HCT116 (cell line): ENCODE results near the gene ARHGAP29.

Source experiments
- CBX3 ChIP-seq: IDR thresholded peaks from 2 replicates; pipeline ENCODE4 v1.6.1; 2012; ENCODE audit warnings: low read depth
- CTCF ChIP-seq, 3 experiments: fragments of 200-600 bp in 1 of 3; sonication (generic) in 1 of 3; IDR thresholded peaks in 2 of 3; conservative IDR thresholded peaks in 1 of 3; 2 replicates each; pipeline ENCODE4 v1.5.1; 2012 to 2017; ENCODE audit warnings: low read depth in 2 of 3, low read length in 2 of 3, antibody characterized with exemption in 1 of 3, borderline replicate concordance in 1 of 3, control low read depth in 1 of 3, mild to moderate bottlenecking in 1 of 3, mixed read lengths in 1 of 3, mixed run types in 1 of 3, moderate library complexity in 1 of 3; ENCODE audit not compliant: insufficient read depth in 1 of 3
- EZH2 ChIP-seq: fragments of 200-600 bp; sonication (generic); IDR thresholded peaks from 2 replicates; pipeline ENCODE4 v1.6.1; 2017; ENCODE audit warnings: antibody characterized with exemption, mixed run types
- FOSL1 ChIP-seq: IDR thresholded peaks from 2 replicates; pipeline ENCODE4 v1.6.1; 2012; ENCODE audit warnings: low read depth
- JUND ChIP-seq: IDR thresholded peaks from 2 replicates; pipeline ENCODE4 v1.6.1; 2012
- POLR2A ChIP-seq: IDR thresholded peaks from 2 replicates; pipeline ENCODE4 v1.7.0; 2011; ENCODE audit warnings: borderline replicate concordance; ENCODE audit not compliant: insufficient read depth, insufficient read length; ENCODE audit errors: extremely low read depth
- POLR2AphosphoS5 ChIP-seq: IDR thresholded peaks from 2 replicates; pipeline ENCODE4 v1.6.1; 2011; ENCODE audit warnings: mild to moderate bottlenecking, low read depth, low read length, moderate library complexity
- RAD21 ChIP-seq: IDR thresholded peaks from 2 replicates; pipeline ENCODE4 v1.6.1; 2012; ENCODE audit warnings: low read depth, mild to moderate bottlenecking
- REST ChIP-seq: IDR thresholded peaks from 2 replicates; pipeline ENCODE4 v1.6.1; 2012; ENCODE audit warnings: low read depth
- SRF ChIP-seq: IDR thresholded peaks from 2 replicates; pipeline ENCODE4 v1.6.1; 2012; ENCODE audit warnings: low read depth
- TCF7L2 ChIP-seq: IDR thresholded peaks from 2 replicates; pipeline ENCODE4 v1.7.0; 2011; ENCODE audit warnings: borderline replicate concordance, inconsistent platforms; ENCODE audit not compliant: insufficient read depth, insufficient read length; ENCODE audit errors: extremely low read depth
- YY1 ChIP-seq: IDR thresholded peaks from 2 replicates; pipeline ENCODE4 v1.6.1; 2011; ENCODE audit warnings: low read length, low read depth, moderate library complexity, mild to moderate bottlenecking; ENCODE audit not compliant: insufficient replicate concordance; ENCODE audit errors: extremely low read depth
- TF ChIP-seq, protein P1 (sequence below): IDR thresholded peaks from 2 replicates; pipeline ENCODE4 v1.6.1; 2011; ENCODE audit warnings: mild to moderate bottlenecking, low read length, moderate library complexity; ENCODE audit not compliant: insufficient replicate concordance; ENCODE audit errors: extremely low read depth

DNA sequence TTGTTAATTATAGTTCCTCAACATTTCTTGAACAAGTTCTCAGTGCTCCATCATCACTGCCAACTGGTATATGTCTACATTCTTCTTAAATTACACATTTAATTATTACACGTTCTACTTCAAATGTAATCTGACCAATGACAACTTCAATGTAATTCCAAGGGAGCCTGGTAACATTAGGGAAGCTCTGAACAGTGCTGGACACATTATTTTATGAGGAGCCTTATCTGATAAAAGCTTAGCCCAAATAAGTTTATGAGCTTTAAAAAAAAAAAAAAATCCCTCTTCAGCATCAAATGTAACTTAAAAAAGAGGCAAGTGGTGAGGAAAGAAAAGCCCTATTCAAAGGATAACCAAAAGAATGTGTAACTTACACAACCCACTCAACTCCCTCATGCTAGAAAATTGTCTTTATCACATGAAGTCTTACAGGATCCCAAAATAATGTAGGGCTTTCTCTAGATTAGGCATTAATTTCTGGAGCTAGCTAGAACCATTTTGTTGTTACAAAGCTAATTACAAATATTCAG is 81.2 kb downstream of the ARHGAP29 start:
- TF ChIP-seq EZH2 (no peak), TCF7L2 (no peak), CTCF (IDR thresholded peaks at IDR 0.05 in 2 of 3, conservative IDR thresholded peaks at IDR 0.05 in 1 of 3; ENCODE audit: borderline replicate concordance in 1 of 3, insufficient read depth in 1 of 3, low read depth in 2 of 3, low read length in 2 of 3) (no peak), POLR2A (no peak), JUND (no peak), RAD21 (no peak), REST (no peak), SRF (no peak), POLR2AphosphoS5 (no peak), CBX3 (no peak), FOSL1 (no peak), YY1 (no peak)
- TF ChIP-seq, protein P1, sequence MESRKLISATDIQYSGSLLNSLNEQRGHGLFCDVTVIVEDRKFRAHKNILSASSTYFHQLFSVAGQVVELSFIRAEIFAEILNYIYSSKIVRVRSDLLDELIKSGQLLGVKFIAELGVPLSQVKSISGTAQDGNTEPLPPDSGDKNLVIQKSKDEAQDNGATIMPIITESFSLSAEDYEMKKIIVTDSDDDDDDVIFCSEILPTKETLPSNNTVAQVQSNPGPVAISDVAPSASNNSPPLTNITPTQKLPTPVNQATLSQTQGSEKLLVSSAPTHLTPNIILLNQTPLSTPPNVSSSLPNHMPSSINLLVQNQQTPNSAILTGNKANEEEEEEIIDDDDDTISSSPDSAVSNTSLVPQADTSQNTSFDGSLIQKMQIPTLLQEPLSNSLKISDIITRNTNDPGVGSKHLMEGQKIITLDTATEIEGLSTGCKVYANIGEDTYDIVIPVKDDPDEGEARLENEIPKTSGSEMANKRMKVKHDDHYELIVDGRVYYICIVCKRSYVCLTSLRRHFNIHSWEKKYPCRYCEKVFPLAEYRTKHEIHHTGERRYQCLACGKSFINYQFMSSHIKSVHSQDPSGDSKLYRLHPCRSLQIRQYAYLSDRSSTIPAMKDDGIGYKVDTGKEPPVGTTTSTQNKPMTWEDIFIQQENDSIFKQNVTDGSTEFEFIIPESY = no peak
